Ishikawa (cell line): ENCODE data around the gene CKLF.

Experiments
- CEBPB ChIP-seq: IDR thresholded peaks from 2 replicates; pipeline ENCODE4 v1.6.1; 2012
- CREB1 ChIP-seq: IDR thresholded peaks from 2 replicates; pipeline ENCODE4 v1.6.1; 2012; ENCODE audit warnings: low read depth
- EP300 ChIP-seq: IDR thresholded peaks from 2 replicates; pipeline ENCODE4 v1.6.1; 2012; ENCODE audit warnings: borderline replicate concordance
- FOXM1 ChIP-seq: IDR thresholded peaks from 2 replicates; pipeline ENCODE4 v1.6.1; 2012; ENCODE audit warnings: low read depth, borderline replicate concordance
- TAF1 ChIP-seq: IDR thresholded peaks from 2 replicates; pipeline ENCODE4 v1.6.1; 2012; ENCODE audit warnings: low read depth, mild to moderate bottlenecking
- TEAD4 ChIP-seq: IDR thresholded peaks from 2 replicates; pipeline ENCODE4 v1.6.1; 2012
- YY1 ChIP-seq: IDR thresholded peaks from 2 replicates; pipeline ENCODE4 v1.6.1; 2012; ENCODE audit warnings: low read depth
- TF ChIP-seq, protein P1 (sequence below): IDR thresholded peaks from 2 replicates; pipeline ENCODE4 v1.6.1; 2012; ENCODE audit warnings: low read depth, mild to moderate bottlenecking
- TF ChIP-seq, protein P2 (sequence below): IDR thresholded peaks from 2 replicates; pipeline ENCODE4 v1.6.1; 2012

DNA sequence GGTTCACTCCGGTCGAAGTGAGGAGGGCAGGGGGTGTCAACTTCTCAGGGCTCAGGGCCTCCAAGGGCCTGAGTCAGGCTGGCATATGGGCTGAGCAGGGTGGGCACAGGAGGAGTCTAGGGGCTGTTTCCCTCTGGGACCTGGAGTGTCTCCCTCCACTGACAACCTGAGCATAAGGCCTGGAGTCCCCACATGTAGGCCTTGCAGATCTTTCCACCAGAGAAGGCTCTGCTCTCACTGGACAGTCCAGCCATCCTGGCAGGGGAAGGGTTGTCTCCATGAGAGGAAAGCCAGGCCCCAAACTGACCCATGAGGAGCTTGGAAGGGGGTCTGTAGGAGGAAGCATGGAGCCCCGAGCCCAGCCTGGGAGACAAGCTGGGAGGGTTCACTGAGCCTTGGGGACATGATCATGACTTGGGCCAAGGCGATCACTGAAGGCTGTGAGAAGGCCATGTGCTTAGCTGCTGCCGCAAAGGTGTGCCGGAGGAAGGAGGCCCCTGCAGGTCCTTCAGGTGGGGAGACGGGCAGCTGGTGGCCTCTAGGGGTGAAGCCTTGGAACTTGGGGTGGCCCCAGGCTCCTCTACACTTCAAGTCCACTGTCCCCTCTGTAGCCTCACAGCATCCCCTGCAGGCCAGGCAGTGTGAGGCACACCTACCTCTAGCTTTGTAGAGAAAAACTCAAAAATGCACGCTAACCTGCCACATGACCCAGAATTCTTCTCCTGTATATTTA lies 36.8 kb downstream of the CKLF start:
- TF ChIP-seq EP300 (no peak), CREB1 (no peak), TEAD4 (no peak), FOXM1 (no peak), TAF1 (no peak), CEBPB (no peak), YY1 (no peak)
- TF ChIP-seq, protein P1, sequence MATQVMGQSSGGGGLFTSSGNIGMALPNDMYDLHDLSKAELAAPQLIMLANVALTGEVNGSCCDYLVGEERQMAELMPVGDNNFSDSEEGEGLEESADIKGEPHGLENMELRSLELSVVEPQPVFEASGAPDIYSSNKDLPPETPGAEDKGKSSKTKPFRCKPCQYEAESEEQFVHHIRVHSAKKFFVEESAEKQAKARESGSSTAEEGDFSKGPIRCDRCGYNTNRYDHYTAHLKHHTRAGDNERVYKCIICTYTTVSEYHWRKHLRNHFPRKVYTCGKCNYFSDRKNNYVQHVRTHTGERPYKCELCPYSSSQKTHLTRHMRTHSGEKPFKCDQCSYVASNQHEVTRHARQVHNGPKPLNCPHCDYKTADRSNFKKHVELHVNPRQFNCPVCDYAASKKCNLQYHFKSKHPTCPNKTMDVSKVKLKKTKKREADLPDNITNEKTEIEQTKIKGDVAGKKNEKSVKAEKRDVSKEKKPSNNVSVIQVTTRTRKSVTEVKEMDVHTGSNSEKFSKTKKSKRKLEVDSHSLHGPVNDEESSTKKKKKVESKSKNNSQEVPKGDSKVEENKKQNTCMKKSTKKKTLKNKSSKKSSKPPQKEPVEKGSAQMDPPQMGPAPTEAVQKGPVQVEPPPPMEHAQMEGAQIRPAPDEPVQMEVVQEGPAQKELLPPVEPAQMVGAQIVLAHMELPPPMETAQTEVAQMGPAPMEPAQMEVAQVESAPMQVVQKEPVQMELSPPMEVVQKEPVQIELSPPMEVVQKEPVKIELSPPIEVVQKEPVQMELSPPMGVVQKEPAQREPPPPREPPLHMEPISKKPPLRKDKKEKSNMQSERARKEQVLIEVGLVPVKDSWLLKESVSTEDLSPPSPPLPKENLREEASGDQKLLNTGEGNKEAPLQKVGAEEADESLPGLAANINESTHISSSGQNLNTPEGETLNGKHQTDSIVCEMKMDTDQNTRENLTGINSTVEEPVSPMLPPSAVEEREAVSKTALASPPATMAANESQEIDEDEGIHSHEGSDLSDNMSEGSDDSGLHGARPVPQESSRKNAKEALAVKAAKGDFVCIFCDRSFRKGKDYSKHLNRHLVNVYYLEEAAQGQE: no peak
- TF ChIP-seq, protein P2, sequence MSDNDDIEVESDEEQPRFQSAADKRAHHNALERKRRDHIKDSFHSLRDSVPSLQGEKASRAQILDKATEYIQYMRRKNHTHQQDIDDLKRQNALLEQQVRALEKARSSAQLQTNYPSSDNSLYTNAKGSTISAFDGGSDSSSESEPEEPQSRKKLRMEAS: no peak
